GM18868 (cell line): ENCODE measurements around the gene STH.
"Not testable (repeated sequence)": the region's sequence is repeated elsewhere in the genome, so short reads cannot be mapped to it uniquely, and the experiment has no call there.

Source experiments
- ATAC-seq: cut with Tn5 transposase; IDR thresholded peaks from one replicate; pipeline ENCODE4 v1.9.1; 2021; ENCODE audit warnings: mild to moderate bottlenecking, moderate library complexity; ENCODE audit not compliant: unreplicated experiment

STH gene

GRCh38 chr17:45998987-45999899, at the start of gene STH:
Gene STH, plus strand, starts transcription at chr17:45999250. Its CDS starts 30 bp downstream, at chr17:45999280.
- ATAC-seq = no peak

- ATAC-seq = no peak
These were observed 49.2 kb upstream of the STH start for GRCh38 chr17:45949755-45950320.

- no peak for ATAC-seq
These were observed 48.2 kb upstream of the STH start for GRCh38 chr17:45950888-45951287.

- ATAC-seq = no peak
These were observed 47.6 kb upstream of the STH start for GRCh38 chr17:45951403-45951802.

- no peak for ATAC-seq
These were observed 47.1 kb upstream of the STH start for GRCh38 chr17:45951941-45952340.

- no peak for ATAC-seq
These were observed 46.2 kb upstream of the STH start for GRCh38 chr17:45952814-45953320.

- no peak for ATAC-seq
These were observed 45.5 kb upstream of the STH start for GRCh38 chr17:45953561-45953960.

GRCh38 chr17:45954914-45955313, 44.1 kb upstream of the STH start:
- no peak for ATAC-seq

GRCh38 chr17:45955326-45955725, 43.7 kb upstream of the STH start:
- no peak for ATAC-seq

GRCh38 chr17:45956090-45956489, 43.0 kb upstream of the STH start:
- no peak for ATAC-seq

- not testable (repeated sequence) for ATAC-seq
These were observed 42.3 kb upstream of the STH start for GRCh38 chr17:45956746-45957145.

- no peak for ATAC-seq
These were observed 40.7 kb upstream of the STH start for GRCh38 chr17:45958307-45958706.

GRCh38 chr17:45958994-45959665, 39.9 kb upstream of the STH start:
- no peak for ATAC-seq

- ATAC-seq = no peak
These were observed 38.7 kb upstream of the STH start for GRCh38 chr17:45960311-45960710.

- no peak for ATAC-seq
These were observed 37.8 kb upstream of the STH start for GRCh38 chr17:45961206-45961605.

GRCh38 chr17:45962221-45962972, 36.7 kb upstream of the STH start:
- no peak for ATAC-seq

- no peak for ATAC-seq
These were observed 35.8 kb upstream of the STH start for GRCh38 chr17:45963283-45963682.

- no peak for ATAC-seq
These were observed 35.2 kb upstream of the STH start for GRCh38 chr17:45963889-45964288.

GRCh38 chr17:45964634-45965033, 34.4 kb upstream of the STH start:
- ATAC-seq = no peak

- ATAC-seq = no peak
These were observed 33.2 kb upstream of the STH start for GRCh38 chr17:45965812-45966211.
